HG03280 (cell line): ENCODE results near the gene MYBPHL.

Experiments used
- ATAC-seq: cut with Tn5 transposase; IDR thresholded peaks from one replicate; pipeline ENCODE4 v1.9.1; 2021; ENCODE audit warnings: mild to moderate bottlenecking, moderate library complexity; ENCODE audit not compliant: unreplicated experiment

The MYBPHL gene

GRCh38 chr1:109266965-109267364 lies 39.8 kb downstream of the MYBPHL start:
- ATAC-seq = no peak

GRCh38 chr1:109265741-109266330 lies 41.0 kb downstream of the MYBPHL start:
- ATAC-seq = no peak

GRCh38 chr1:109265016-109265415 lies 41.8 kb downstream of the MYBPHL start:
- ATAC-seq = no peak

- no peak for ATAC-seq
Observed at GRCh38 chr1:109264379-109264755, 42.4 kb downstream of the MYBPHL start.

GRCh38 chr1:109263597-109264378 lies 43.0 kb downstream of the MYBPHL start:
- ATAC-seq = peak; percentile 81

- ATAC-seq = no peak
Observed at GRCh38 chr1:109263234-109263596, 43.6 kb downstream of the MYBPHL start.

- no peak for ATAC-seq
Observed at GRCh38 chr1:109262231-109263055, 44.4 kb downstream of the MYBPHL start.

- no peak for ATAC-seq
Observed at GRCh38 chr1:109261578-109261977, 45.2 kb downstream of the MYBPHL start.

- ATAC-seq = no peak
Observed at GRCh38 chr1:109261006-109261405, 45.8 kb downstream of the MYBPHL start.

- no peak for ATAC-seq
Observed at GRCh38 chr1:109259674-109260557, 46.9 kb downstream of the MYBPHL start.

- ATAC-seq = no peak
Observed at GRCh38 chr1:109258481-109259466, 48.0 kb downstream of the MYBPHL start.

GRCh38 chr1:109257682-109258421 lies 49.0 kb downstream of the MYBPHL start:
- no peak for ATAC-seq

GRCh38 chr1:109256971-109257681 lies 49.7 kb downstream of the MYBPHL start:
- ATAC-seq = no peak

GRCh38 chr1:109256085-109256484 lies 50.7 kb downstream of the MYBPHL start:
- ATAC-seq = no peak

GRCh38 chr1:109255678-109256077 lies 51.1 kb downstream of the MYBPHL start:
- ATAC-seq = no peak

GRCh38 chr1:109255097-109255651 lies 51.6 kb downstream of the MYBPHL start:
- ATAC-seq = no peak

- no peak for ATAC-seq
Observed at GRCh38 chr1:109254621-109255096, 52.2 kb downstream of the MYBPHL start.
